GM06990 (cell line): Measurements from ENCODE around the gene SGTA.

Experiments used
- DNase-seq: peaks from one replicate; pipeline ENCODE4 v3.0.0-alpha.2; 2011; ENCODE audit not compliant: insufficient read length; ENCODE audit errors: extremely low read depth
- H3K27me3 ChIP-seq: replicated peaks from 2 replicates; pipeline ENCODE4 v1.6.0; 2011; ENCODE audit warnings: low read length; ENCODE audit not compliant: control insufficient read depth, insufficient read depth
- H3K36me3 ChIP-seq: 2 replicates; pipeline ENCODE4 v1.5.1; 2011; ENCODE audit warnings: low read length; ENCODE audit not compliant: control insufficient read depth, insufficient read depth
- H3K4me3 ChIP-seq: replicated peaks from 2 replicates; pipeline ENCODE4 v1.5.1; 2011; ENCODE audit warnings: low read depth, mild to moderate bottlenecking, control low read depth, low read length
- CTCF ChIP-seq: IDR thresholded peaks from 2 replicates; pipeline ENCODE4 v1.5.1; 2011; ENCODE audit warnings: low read length, control low read depth, mild to moderate bottlenecking, inconsistent platforms; ENCODE audit not compliant: insufficient read depth, poor library complexity, severe bottlenecking

The SGTA gene

GRCh38 chr19:2756477-2756876 lies 26.6 kb downstream of the SGTA start:
- no peak for TF ChIP-seq CTCF
- DNase-seq, result no peak
- no peak overlapping the region for H3K4me3 ChIP-seq
- H3K27me3 ChIP-seq, result no peaks in the 10 kb centered on the region
- peaks cover 30% of the 10 kb centered on the region for H3K36me3 ChIP-seq

DNA sequence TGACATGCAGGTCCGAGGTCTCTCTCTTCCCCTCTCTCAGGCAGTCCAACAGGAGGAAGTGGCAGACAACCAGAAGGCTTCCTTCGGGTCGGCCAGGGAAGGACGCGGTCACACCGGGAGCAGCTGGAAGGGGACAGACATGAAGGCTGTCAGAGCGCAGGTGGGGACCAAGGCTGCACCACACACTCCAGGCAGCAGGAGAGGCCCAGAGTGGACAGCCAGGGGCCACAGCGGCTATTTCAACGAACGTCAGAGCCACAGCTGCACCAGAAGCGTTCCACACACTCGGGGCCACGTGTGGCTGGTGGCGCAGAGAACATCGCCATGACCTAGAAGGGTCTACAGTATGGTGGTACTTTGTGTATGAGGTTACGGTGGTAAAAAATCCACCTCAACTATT lies 27.3 kb downstream of the SGTA start:
- Histone ChIP-seq H3K27me3 (no peaks in the 10 kb centered on the region), H3K4me3 (no peak overlapping the region), H3K36me3 (peaks cover 26% of the 10 kb centered on the region)
- no peak for DNase-seq
- TF ChIP-seq CTCF, result no peak

- TF ChIP-seq CTCF, result no peak
- Histone ChIP-seq H3K36me3 (peaks cover 24% of the 10 kb centered on the region), H3K27me3 (no peaks in the 10 kb centered on the region), H3K4me3 (no peak overlapping the region)
- no peak for DNase-seq
Measured at GRCh38 chr19:2755448-2755705, 27.7 kb downstream of the SGTA start.

DNA sequence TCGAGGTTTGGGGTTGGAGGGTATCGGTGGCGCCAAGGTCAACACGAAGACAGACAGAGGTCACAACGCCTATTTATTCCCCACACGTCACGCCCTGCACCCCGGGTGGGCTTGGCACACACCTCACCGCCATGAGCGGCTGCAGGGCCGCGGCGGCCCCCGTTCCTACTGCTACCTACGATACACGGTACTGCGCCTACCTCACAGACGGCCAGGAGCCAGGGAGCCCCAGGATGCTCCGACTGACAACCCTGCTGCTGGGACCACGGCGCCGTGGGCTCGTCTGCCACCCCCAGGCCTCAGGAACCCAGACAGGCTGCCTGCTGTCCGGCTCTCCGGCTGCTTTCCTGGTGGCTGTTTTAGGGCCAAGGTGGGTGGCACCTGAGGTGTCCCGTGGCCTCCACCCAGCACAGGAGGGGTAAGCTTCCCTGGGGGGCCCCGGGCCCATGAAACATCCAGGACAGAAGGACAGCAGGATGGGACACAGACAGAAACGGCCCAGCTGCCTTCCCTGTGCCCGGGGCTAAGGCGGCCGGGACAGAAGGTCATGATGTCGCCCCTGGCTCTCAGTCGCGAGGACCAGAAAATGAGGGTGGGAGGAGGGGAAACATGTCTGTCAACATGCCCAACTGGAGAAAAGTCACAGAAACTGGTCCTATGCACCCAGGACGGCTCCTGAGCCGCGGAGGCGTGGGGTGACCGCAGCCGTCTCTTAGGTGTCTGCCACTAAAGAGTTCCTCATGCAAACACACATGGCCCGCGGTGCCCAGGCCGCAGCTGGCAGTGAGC lies 28.2 kb downstream of the SGTA start:
- no peak for DNase-seq
- no peak for TF ChIP-seq CTCF
- Histone ChIP-seq H3K4me3 (no peak overlapping the region), H3K27me3 (no peaks in the 10 kb centered on the region), H3K36me3 (peaks cover 24% of the 10 kb centered on the region)

DNA sequence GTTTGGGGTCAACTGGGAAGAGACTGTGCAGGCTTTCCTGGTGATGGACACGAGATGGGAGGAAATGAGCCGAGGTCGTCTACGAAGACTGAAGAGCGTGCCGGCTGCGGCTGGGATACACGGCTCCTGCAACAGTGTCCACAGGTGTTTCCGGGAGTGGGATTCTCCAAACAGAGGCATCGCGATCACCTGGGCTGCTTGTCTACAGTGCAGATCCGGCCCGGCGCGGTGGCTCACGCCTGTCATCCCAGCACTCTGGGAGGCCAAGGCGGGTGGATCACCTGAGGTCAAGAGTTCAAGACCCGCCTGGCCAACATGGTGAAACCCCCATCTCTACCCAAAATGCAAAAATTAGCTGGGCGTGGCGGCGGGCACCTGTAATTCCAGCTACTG lies 31.6 kb downstream of the SGTA start:
- no peak for DNase-seq
- peaks cover 9% of the 10 kb centered on the region for H3K36me3 ChIP-seq
- no peak for TF ChIP-seq CTCF
- H3K27me3 ChIP-seq, result no peaks in the 10 kb centered on the region
- H3K4me3 ChIP-seq, result no peak overlapping the region
